Measurements from ENCODE around the gene HRH3.

- TF ChIP-seq CTCF (IDR thresholded peaks at IDR 0.05; ENCODE audit: insufficient read depth, low read length, poor library complexity, severe bottlenecking) (no peak), EZH2phosphoT487 (conservative IDR thresholded peaks at IDR 0.05; ENCODE audit: low read length) (no peak)
These were observed 45.0 kb downstream of the HRH3 start for GRCh38 chr20:62174870-62175624.

Measured in SU-DHL-6 (cell line).